Vagina (tissue), 2 donors: ENCODE measurements around the gene PHLPP1.

Source experiments
- CTCF ChIP-seq, 3 experiments: fragments of 450-650 bp in 2 of 3; fragments of 200-600 bp in 1 of 3; sonication (generic) in 1 of 3; IDR thresholded peaks; one replicate each; pipeline ENCODE4 v1.5.1; 2017 to 2019; ENCODE audit warnings: antibody characterized with exemption in 3 of 3, mild to moderate bottlenecking in 2 of 3, moderate library complexity in 2 of 3
- POLR2A ChIP-seq, 2 donors: fragments of 450-650 bp; IDR thresholded peaks; one replicate each; pipeline ENCODE4 v1.6.1; 2017; ENCODE audit warnings: antibody characterized with exemption in 2 of 2, mild to moderate bottlenecking in 2 of 2, moderate library complexity in 2 of 2
- POLR2AphosphoS5 ChIP-seq, 2 donors: sonication (generic); formaldehyde crosslinking; IDR thresholded peaks; one replicate each; pipeline ENCODE4 v1.9.0; 2017; ENCODE audit warnings: antibody characterized with exemption in 2 of 2, mild to moderate bottlenecking in 2 of 2, low read depth in 1 of 2; ENCODE audit not compliant: insufficient read depth in 1 of 2

- TF ChIP-seq POLR2AphosphoS5 (IDR thresholded peaks at IDR 0.05; ENCODE audit: insufficient read depth in 1 of 2, low read depth in 1 of 2): no peak
- TF ChIP-seq CTCF (IDR thresholded peaks at IDR 0.05): no peak
- no peak for TF ChIP-seq POLR2A (IDR thresholded peaks at IDR 0.05)
These were observed 123.2 kb downstream of the PHLPP1 start for GRCh38 chr18:62838475-62839098.
